Smooth muscle cell (in vitro differentiated cells): ENCODE results near the gene CCDC47. TPM values are rescaled to one million over a fixed set of nuclear protein-coding genes. Genes with fewer than 3 reads are reported as not detected.

Experiments
- DNase-seq: peaks from one replicate; lab custom pipeline; 2025; ENCODE audit not compliant: unreplicated experiment; lab: John Stamatoyannopoulos, UW
- H2AFZ ChIP-seq: fragments of 200-600 bp; sonication (generic); 2 replicates; pipeline ENCODE4 v1.6.0; 2016; ENCODE audit warnings: antibody characterized with exemption, low read depth, mild to moderate bottlenecking
- H3F3A ChIP-seq: fragments of 200-600 bp; sonication (generic); 2 replicates; pipeline ENCODE4 v1.6.0; 2017; ENCODE audit warnings: antibody characterized with exemption, low read depth
- H3K27ac ChIP-seq: fragments of 200-600 bp; sonication (generic); 2 replicates; pipeline ENCODE4 v1.5.1; 2016; ENCODE audit warnings: low read depth, mild to moderate bottlenecking
- H3K27me3 ChIP-seq: fragments of 200-600 bp; sonication (generic); 2 replicates; pipeline ENCODE4 v1.6.1; 2016; ENCODE audit warnings: low read depth, mild to moderate bottlenecking
- H3K36me3 ChIP-seq: fragments of 200-600 bp; sonication (generic); 2 replicates; pipeline ENCODE4 v1.5.1; 2016; ENCODE audit warnings: low read depth
- H3K4me1 ChIP-seq: fragments of 200-600 bp; sonication (generic); 2 replicates; pipeline ENCODE4 v1.5.1; 2016; ENCODE audit warnings: low read depth
- H3K4me2 ChIP-seq: fragments of 200-600 bp; sonication (generic); 2 replicates; pipeline ENCODE4 v1.6.0; 2016; ENCODE audit warnings: mild to moderate bottlenecking
- H3K4me3 ChIP-seq: fragments of 200-600 bp; sonication (generic); 2 replicates; pipeline ENCODE4 v1.5.1; 2016; ENCODE audit warnings: mild to moderate bottlenecking
- H3K79me2 ChIP-seq: fragments of 200-600 bp; sonication (generic); 2 replicates; pipeline ENCODE4 v1.6.0; 2016; ENCODE audit warnings: low read depth, mild to moderate bottlenecking
- H3K9ac ChIP-seq: fragments of 200-600 bp; sonication (generic); 2 replicates; pipeline ENCODE4 v1.6.0; 2016; ENCODE audit warnings: low read depth
- H3K9me3 ChIP-seq: fragments of 200-600 bp; sonication (generic); replicated peaks from 2 replicates; pipeline ENCODE4 v1.5.1; 2016; ENCODE audit warnings: low read depth
- H4K20me1 ChIP-seq: fragments of 200-600 bp; sonication (generic); 2 replicates; pipeline ENCODE4 v1.6.0; 2016; ENCODE audit warnings: low read depth
- CTCF ChIP-seq: fragments of 200-600 bp; sonication (generic); IDR thresholded peaks from 2 replicates; pipeline ENCODE4 v1.5.1; 2017; ENCODE audit warnings: borderline replicate concordance, mild to moderate bottlenecking, antibody characterized with exemption; ENCODE audit not compliant: insufficient read depth, poor library complexity, severe bottlenecking
- WGBS: methylation state at CpG from one replicate; pipeline ENCODE4 v1.1.7; 2016; ENCODE audit warnings: low lambda C conversion rate; 5-methylcytosine and 5-hydroxymethylcytosine counted together
- polyA plus RNA-seq: library from polyadenylated mRNA; unstranded; fragments of >200 nt; fragmentation: Nextera tagmentation; extraction: Ambion mirVana; gene quantifications from 2 replicates; pipeline ENCODE4 v1.2.1, GENCODE V29; 2016
- total RNA-seq: library from RNA; depleted of rRNA; stranded (reverse); fragments of >200 nt; gene quantifications from 2 replicates; pipeline ENCODE4 v1.2.3, GENCODE V29; 2014

The CCDC47 gene
- total and polyA plus RNA-seq, 2 experiments from 2014 or later: 47.7 to 63.4 TPM

GRCh38 chr17:63752707-63753106 lies 20.7 kb downstream of the CCDC47 start:
- Histone ChIP-seq H3K79me2 (no peaks in the 10 kb centered on the region), H3K36me3 (peaks cover 25% of the 10 kb centered on the region), H3K4me1 (no peaks in the 10 kb centered on the region), H2AFZ (no peak overlapping the region), H3F3A (no peaks in the 10 kb centered on the region), H4K20me1 (no peaks in the 10 kb centered on the region), H3K27ac (no peak overlapping the region), H3K9ac (no peak overlapping the region), H3K27me3 (no peaks in the 10 kb centered on the region), H3K4me2 (no peak overlapping the region), H3K4me3 (no peak overlapping the region), H3K9me3 (no peaks in the 10 kb centered on the region)
- WGBS: 93% methylated on average over 1 of the region's 1 CpG
- TF ChIP-seq CTCF: no peak
- DNase-seq: no peak

GRCh38 chr17:63751806-63752205 lies 21.6 kb downstream of the CCDC47 start:
- no peaks in the 10 kb centered on the region for H3K4me1 ChIP-seq
- peaks cover 27% of the 10 kb centered on the region for H3K36me3 ChIP-seq
- WGBS: 87% methylated on average over 8 of the region's 8 CpGs
- H4K20me1 ChIP-seq: no peaks in the 10 kb centered on the region
- no peaks in the 10 kb centered on the region for H3K79me2 ChIP-seq
- no peak overlapping the region for H3K27ac ChIP-seq
- H3F3A ChIP-seq: peaks cover 4% of the 10 kb centered on the region
- no peak overlapping the region for H3K4me3 ChIP-seq
- DNase-seq: no peak
- no peak for TF ChIP-seq CTCF
- H3K9ac ChIP-seq: no peak overlapping the region
- H3K27me3 ChIP-seq: no peaks in the 10 kb centered on the region
- no peaks in the 10 kb centered on the region for H3K9me3 ChIP-seq
- H3K4me2 ChIP-seq: no peak overlapping the region
- H2AFZ ChIP-seq: no peak overlapping the region

GRCh38 chr17:63741408-63742173 lies 31.8 kb downstream of the CCDC47 start, which contains the start of gene STRADA:
Gene STRADA (minus strand): TSS chr17:63741799. CDS start chr17:63728369, 13,430 bp downstream.
- DNase-seq: peak; percentile 90
- Histone ChIP-seq H3K36me3 (peaks cover 8% of the 10 kb centered on the region), H3K27ac (peak within 1 kb of the TSS; percentile 73), H3K4me1 (peaks cover 6% of the 10 kb centered on the region), H4K20me1 (no peaks in the 10 kb centered on the region), H3F3A (peaks cover 19% of the 10 kb centered on the region), H3K9ac (peak within 1 kb of the TSS; percentile 80), H3K79me2 (peaks cover 12% of the 10 kb centered on the region), H3K9me3 (no peaks in the 10 kb centered on the region), H2AFZ (peak within 1 kb of the TSS; percentile 71), H3K27me3 (no peaks in the 10 kb centered on the region), H3K4me2 (peak within 1 kb of the TSS; percentile 94), H3K4me3 (peak within 1 kb of the TSS; percentile 85)
- no peak for TF ChIP-seq CTCF
- WGBS: 1% methylated on average over 48 of the region's 61 CpGs

DNA sequence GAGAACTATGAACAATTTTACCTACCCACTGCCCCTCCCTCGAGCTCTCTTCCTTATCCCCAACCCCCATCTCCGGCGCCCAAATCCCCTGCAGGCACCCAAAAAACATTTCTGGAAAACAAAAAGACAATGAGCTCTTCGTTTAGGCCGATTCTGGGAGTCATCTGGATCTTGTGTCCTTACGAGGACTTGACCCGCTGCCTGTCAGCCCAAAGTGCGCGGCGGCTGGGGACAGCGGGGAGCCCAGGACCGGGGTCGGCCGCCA lies 32.3 kb downstream of the CCDC47 start:
- H4K20me1 ChIP-seq: no peaks in the 10 kb centered on the region
- peak overlapping the region; percentile 73 for H3K27ac ChIP-seq
- peaks cover 12% of the 10 kb centered on the region for H3K79me2 ChIP-seq
- peaks cover 18% of the 10 kb centered on the region for H3F3A ChIP-seq
- 2% methylated on average over 14 of the region's 14 CpGs for WGBS
- peak overlapping the region; percentile 85 for H3K4me3 ChIP-seq
- peaks cover 4% of the 10 kb centered on the region for H3K36me3 ChIP-seq
- H3K9ac ChIP-seq: peak overlapping the region; percentile 80
- H3K9me3 ChIP-seq: no peaks in the 10 kb centered on the region
- no peak for TF ChIP-seq CTCF
- H3K27me3 ChIP-seq: no peaks in the 10 kb centered on the region
- peak overlapping the region; percentile 94 for H3K4me2 ChIP-seq
- DNase-seq: no peak
- peak overlapping the region; percentile 71 for H2AFZ ChIP-seq
- H3K4me1 ChIP-seq: peaks cover 6% of the 10 kb centered on the region
